ENCODE data around the gene PPP1R13B.

GRCh38 chr14:103755060-103755459 lies 92.3 kb downstream of the PPP1R13B start:
- TF ChIP-seq CTCF (IDR thresholded peaks at IDR 0.05; ENCODE audit: poor library complexity) (no peak), EZH2 (IDR thresholded peaks at IDR 0.05; ENCODE audit: borderline replicate concordance) (no peak), EZH2phosphoT487 (IDR thresholded peaks at IDR 0.05; ENCODE audit: low read depth, severe bottlenecking, unreplicated experiment) (no peak)
